Measurements from ENCODE around the gene ST7L.

Gene ST7L

GRCh38 chr1:112603012-112603411 is 15.9 kb downstream of the ST7L start:
- H4K20me1 ChIP-seq (ENCODE audit: insufficient read depth, low read length): no peaks in the 10 kb centered on the region
- H3K27me3 ChIP-seq (ENCODE audit: insufficient read depth, low read length, poor library complexity): no peaks in the 10 kb centered on the region
- no peak overlapping the region for H2AFZ ChIP-seq (ENCODE audit: low read depth, low read length)
- H3K36me3 ChIP-seq (ENCODE audit: insufficient read depth, low read length): peaks cover 40% of the 10 kb centered on the region; the same call in 1 of the 2 replicates
- TF ChIP-seq EZH2 (IDR thresholded peaks at IDR 0.05; ENCODE audit: borderline replicate concordance, low read depth, low read length, severe bottlenecking) (no peak), CTCF (IDR thresholded peaks at IDR 0.05; ENCODE audit: borderline replicate concordance, extremely low read depth, low read length, poor library complexity, severe bottlenecking) (no peak)
- no peak for DNase-seq
- H3K4me1 ChIP-seq (ENCODE audit: insufficient read depth, low read length): no peaks in the 10 kb centered on the region
- no peak overlapping the region for H3K4me2 ChIP-seq (ENCODE audit: insufficient read depth, low read length)
- H3K9ac ChIP-seq (ENCODE audit: low read depth, low read length): no peak overlapping the region
- no peak overlapping the region for H3K4me3 ChIP-seq (ENCODE audit: low read depth in 1 of 2, low read length in 2 of 2)
- no peak overlapping the region for H3K27ac ChIP-seq (ENCODE audit: low read length)
- no peaks in the 10 kb centered on the region for H3K79me2 ChIP-seq (ENCODE audit: insufficient read depth, low read length)
- no peaks in the 10 kb centered on the region for H3K9me3 ChIP-seq (ENCODE audit: insufficient read depth, low read length, severe bottlenecking)
- ATAC-seq (ENCODE audit: insufficient read depth, low read depth): no peak

GRCh38 chr1:112599477-112599876 is 19.5 kb downstream of the ST7L start:
- TF ChIP-seq CTCF (IDR thresholded peaks at IDR 0.05; ENCODE audit: borderline replicate concordance, extremely low read depth, low read length, poor library complexity, severe bottlenecking) (no peak), EZH2 (IDR thresholded peaks at IDR 0.05; ENCODE audit: borderline replicate concordance, low read depth, low read length, severe bottlenecking) (no peak)
- no peaks in the 10 kb centered on the region for H3K4me1 ChIP-seq (ENCODE audit: insufficient read depth, low read length)
- H3K36me3 ChIP-seq (ENCODE audit: insufficient read depth, low read length): peaks cover 29% of the 10 kb centered on the region; the same call in 1 of the 2 replicates
- no peak overlapping the region for H2AFZ ChIP-seq (ENCODE audit: low read depth, low read length)
- no peak overlapping the region for H3K4me2 ChIP-seq (ENCODE audit: insufficient read depth, low read length)
- no peak overlapping the region for H3K9ac ChIP-seq (ENCODE audit: low read depth, low read length)
- H3K4me3 ChIP-seq (ENCODE audit: low read depth in 1 of 2, low read length in 2 of 2): no peak overlapping the region
- H4K20me1 ChIP-seq (ENCODE audit: insufficient read depth, low read length): no peaks in the 10 kb centered on the region
- no peaks in the 10 kb centered on the region for H3K27me3 ChIP-seq (ENCODE audit: insufficient read depth, low read length, poor library complexity)
- no peaks in the 10 kb centered on the region for H3K9me3 ChIP-seq (ENCODE audit: insufficient read depth, low read length, severe bottlenecking)
- no peak overlapping the region for H3K27ac ChIP-seq (ENCODE audit: low read length)
- DNase-seq (no peak), ATAC-seq (ENCODE audit: insufficient read depth, low read depth) (no peak)
- H3K79me2 ChIP-seq (ENCODE audit: insufficient read depth, low read length): no peaks in the 10 kb centered on the region

GRCh38 chr1:112594208-112594876 is 24.6 kb downstream of the ST7L start:
- ATAC-seq (ENCODE audit: insufficient read depth, low read depth) (no peak), DNase-seq (no peak)
- Histone ChIP-seq H4K20me1 (ENCODE audit: insufficient read depth, low read length) (no peaks in the 10 kb centered on the region), H3K9me3 (ENCODE audit: insufficient read depth, low read length, severe bottlenecking) (peaks cover 12% of the 10 kb centered on the region), H2AFZ (ENCODE audit: low read depth, low read length) (no peak overlapping the region), H3K9ac (ENCODE audit: low read depth, low read length) (no peak overlapping the region), H3K4me3 (ENCODE audit: low read depth in 1 of 2, low read length in 2 of 2) (no peak overlapping the region), H3K27ac (ENCODE audit: low read length) (no peak overlapping the region), H3K4me1 (ENCODE audit: insufficient read depth, low read length) (no peaks in the 10 kb centered on the region), H3K79me2 (ENCODE audit: insufficient read depth, low read length) (no peaks in the 10 kb centered on the region), H3K27me3 (ENCODE audit: insufficient read depth, low read length, poor library complexity) (no peaks in the 10 kb centered on the region), H3K36me3 (ENCODE audit: insufficient read depth, low read length) (peaks cover 40% of the 10 kb centered on the region), H3K4me2 (ENCODE audit: insufficient read depth, low read length) (no peak overlapping the region)
- no peak for TF ChIP-seq EZH2 (IDR thresholded peaks at IDR 0.05; ENCODE audit: borderline replicate concordance, low read depth, low read length, severe bottlenecking)
- no peak for TF ChIP-seq CTCF (IDR thresholded peaks at IDR 0.05; ENCODE audit: borderline replicate concordance, extremely low read depth, low read length, poor library complexity, severe bottlenecking)
